ENCODE data around the gene PTPA. TPM values are rescaled to one million over a fixed set of nuclear protein-coding genes. Genes with fewer than 3 reads are reported as not detected.

Gene PTPA
- total and polyA plus RNA-seq, 2 of the 4 experiments (the other 2 are of a cell fraction), result 124 to 149 TPM

- Histone ChIP-seq H3K14ac (replicated peaks; ENCODE audit: low read depth, low read length) (no peak overlapping the region), H4K91ac (ENCODE audit: insufficient read depth, low read depth, low read length) (no peak overlapping the region; the same call in none of the 2 replicates), H2BK20ac (ENCODE audit: low read depth, low read length) (0 out of 2 replicates have a peak overlapping the region, but pooled peaks have one; percentile 10), H3K27me3 (ENCODE audit: control insufficient read depth, insufficient read depth, low read length) (no peaks in the 10 kb centered on the region), H3K4me2 (ENCODE audit: low read depth, low read length) (no peak overlapping the region), H3K23ac (ENCODE audit: low read depth, low read length) (no peak overlapping the region), H3K56ac (ENCODE audit: extremely low read depth, insufficient read depth, low read length) (no peak overlapping the region), H3K36me3 (ENCODE audit: control insufficient read depth, insufficient read depth, low read length) (peaks cover 2% of the 10 kb centered on the region; the same call in 1 of the 2 replicates), H4K8ac (ENCODE audit: low read depth in 2 of 2, low read length in 2 of 2) (no peak overlapping the region), H3K4ac (ENCODE audit: low read depth, low read length) (peak overlapping the region; percentile 29), H2AFZ (replicated peaks; ENCODE audit: low read length, poor library complexity) (peak overlapping the region; percentile 51), H3K18ac (ENCODE audit: low read depth, low read length) (no peak overlapping the region), H3K79me1 (ENCODE audit: low read depth in 1 of 2, low read length in 2 of 2) (peaks cover 0 to 13% of the 10 kb centered on the region in 2 experiments; a peak in 2 of 4 replicates), H3K4me3 (ENCODE audit: insufficient read depth, low read depth, low read length) (no peak overlapping the region), H4K20me1 (ENCODE audit: insufficient read depth, low read length) (no peaks in the 10 kb centered on the region), H2BK5ac (ENCODE audit: low read depth, low read length, poor library complexity, severe bottlenecking) (no peak overlapping the region), H3K9me3 (ENCODE audit: control insufficient read depth, insufficient read depth, low read length) (no peaks in the 10 kb centered on the region), H2BK15ac (ENCODE audit: low read depth, low read length) (no peak overlapping the region; the same call in 2 of the 3 replicates), H3K9ac (ENCODE audit: low read depth, low read length) (no peak overlapping the region), H2AK5ac (ENCODE audit: low read depth, low read length) (0 out of 2 replicates have a peak overlapping the region, but pooled peaks have one; percentile 50), H3K9me1 (ENCODE audit: insufficient read depth, low read length) (peaks cover 13% of the 10 kb centered on the region), H2BK120ac (ENCODE audit: low read depth, low read length) (no peak overlapping the region), H4K5ac (ENCODE audit: low read depth, low read length) (no peak overlapping the region), H2AK9ac (replicated peaks; ENCODE audit: low read depth, low read length, poor library complexity) (no peak overlapping the region), H3K4me1 (ENCODE audit: control insufficient read depth, insufficient read depth, low read length) (peaks cover 12% of the 10 kb centered on the region), H3K27ac (ENCODE audit: insufficient read depth, low read length) (no peak overlapping the region)
- dilution Hi-C loops (cut with HindIII; ENCODE audit: low sequenced_read_pairs, unreplicated experiment), result no loop called here
- ChIA-PET POLR2A (ENCODE audit: unreplicated experiment) (interaction anchor here (0.6 to 1.4 kb wide), 3 partner anchors 14 to 21 kb away, joined by 3 to 4 read pairs (median 3); partner anchors contain the start of gene IER5L), CTCF (interaction anchor here (0.6 to 1.3 kb wide), 3 partner anchors 13 to 226 kb away, joined by 3 to 8 read pairs (median 3); no protein-coding TSS in a partner anchor)
- TF ChIP-seq POLR2A (IDR thresholded peaks at IDR 0.05; ENCODE audit: low read depth, low read length) (no peak), MAFK (IDR thresholded peaks at IDR 0.05; ENCODE audit: low read depth, low read length) (peak; percentile 54; the same call in 1 of the 2 replicates)
- DNase-seq, result peak; percentile 78
- peak; percentile 79 for ATAC-seq (ENCODE audit: low read depth)
- intact Hi-C loops (cut with micrococcal nuclease), result no loop called here
- WGBS, 2 experiments (ENCODE audit: extremely low coverage in 2 of 2, insufficient read length in 1 of 2), result no CpG with 5 or more reads among the region's 10 CpGs
- in situ Hi-C loops (cut with MboI; ENCODE audit: low sequenced_read_pairs), result no loop called here
- BruUV-seq (replicated peaks), result no TSS peak
Measured at GRCh38 chr9:129160712-129161533, 49.7 kb downstream of the PTPA start.

Measured in IMR-90 (cell line).